A549 (cell line): Measurements from ENCODE around the gene DDX10.

Source experiments
- EHMT2 ChIP-seq: fragments of 200-600 bp; sonication (generic); IDR thresholded peaks from 2 replicates; pipeline ENCODE4 v1.6.1; 2016; ENCODE audit warnings: antibody characterized with exemption, low read depth, mild to moderate bottlenecking, moderate library complexity
- ESRRA ChIP-seq: fragments of 150-350 bp; IDR thresholded peaks from 2 replicates; pipeline ENCODE4 v1.6.1; 2014; ENCODE audit warnings: mild to moderate bottlenecking, low read length, borderline replicate concordance
- POLR2A ChIP-seq: IDR thresholded peaks from 2 replicates; pipeline ENCODE4 v1.6.1; 2012; ENCODE audit warnings: mild to moderate bottlenecking, low read length
- POLR2AphosphoS2 ChIP-seq: conservative IDR thresholded peaks from 2 replicates; pipeline ENCODE4 v1.6.1; 2012; ENCODE audit warnings: low read length, improper control_type of control experiment, inconsistent platforms
- RAD21 ChIP-seq, 2 experiments: fragments of >200 bp in 1 of 2; sonication (Bioruptor Twin) in 1 of 2; formaldehyde crosslinking in 1 of 2; IDR thresholded peaks in 1 of 2; conservative IDR thresholded peaks in 1 of 2; 2 replicates in 1 of 2; 3 replicates in 1 of 2; pipeline ENCODE4 v1.6.1; 2012 to 2018; ENCODE audit warnings: inconsistent platforms in 1 of 2

DNA sequence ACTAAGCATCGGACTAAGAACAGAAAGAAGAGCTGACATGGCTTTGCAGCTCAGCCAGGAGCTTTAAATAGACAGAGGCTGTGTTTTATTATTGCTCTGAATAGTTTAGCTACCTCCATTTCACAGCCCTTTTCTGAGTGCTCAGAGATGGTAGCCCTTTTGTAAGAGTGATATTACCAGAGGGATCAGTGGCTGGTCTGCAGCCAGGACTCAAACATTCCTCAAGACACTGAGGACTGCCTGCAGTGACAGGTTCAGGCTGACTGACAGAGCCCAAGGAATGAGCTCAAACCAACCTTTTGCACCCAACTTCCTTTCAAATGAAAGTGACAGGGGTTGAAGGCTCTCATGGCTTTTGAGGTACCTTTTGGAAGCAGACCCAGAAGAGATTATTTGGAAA, 189.0 kb downstream of the DDX10 start:
- TF ChIP-seq ESRRA: no peak
- TF ChIP-seq RAD21 (conservative IDR thresholded peaks at IDR 0.05 in 1 of 2, IDR thresholded peaks at IDR 0.05 in 1 of 2): no peak
- no peak for TF ChIP-seq POLR2AphosphoS2
- TF ChIP-seq POLR2A: no peak
- TF ChIP-seq EHMT2: no peak
